HEK293T (cell line): ENCODE data around the gene WDR13.

ENCODE experiments used
- CTCF ChIA-PET: fragments of 350-600 bp; formaldehyde crosslinking; extraction: SDS; loops from one replicate; lab custom pipeline; 2021; ENCODE audit warnings: antibody characterized with exemption, inconsistent platforms; lab: Yijun Ruan, JAX
- POLR2A ChIA-PET: fragments of 350-600 bp; formaldehyde crosslinking; extraction: SDS; loops from one replicate; lab custom pipeline; 2020; ENCODE audit warnings: antibody characterized with exemption, inconsistent platforms; lab: Yijun Ruan, JAX
- DNase-seq: peaks from one replicate; pipeline ENCODE4 v3.0.0; 2012; ENCODE audit warnings: mixed read lengths; ENCODE audit errors: extremely low spot score
- ARNT ChIP-seq: fragments of 450-650 bp; IDR thresholded peaks from 2 replicates; pipeline ENCODE4 v1.6.1; 2017; ENCODE audit warnings: mild to moderate bottlenecking
- BHLHE40 ChIP-seq: fragments of 450-650 bp; IDR thresholded peaks from 2 replicates; pipeline ENCODE4 v1.6.1; 2016; ENCODE audit warnings: mild to moderate bottlenecking, moderate library complexity, borderline replicate concordance
- CTBP1 ChIP-seq: fragments of 450-650 bp; IDR thresholded peaks from 2 replicates; pipeline ENCODE4 v1.6.1; 2016; ENCODE audit warnings: borderline replicate concordance
- ELF4 ChIP-seq: fragments of 450-650 bp; IDR thresholded peaks from 2 replicates; pipeline ENCODE4 v1.6.1; 2017; ENCODE audit warnings: antibody characterized with exemption
- FOXA1 ChIP-seq: fragments of 450-650 bp; IDR thresholded peaks from 2 replicates; pipeline ENCODE4 v1.6.1; 2016; ENCODE audit warnings: mild to moderate bottlenecking
- FOXK2 ChIP-seq: fragments of 450-650 bp; IDR thresholded peaks from 2 replicates; pipeline ENCODE4 v1.6.1; 2016; ENCODE audit warnings: mild to moderate bottlenecking
- FOXM1 ChIP-seq: fragments of 450-650 bp; IDR thresholded peaks from 2 replicates; pipeline ENCODE4 v1.6.1; 2017; ENCODE audit warnings: mild to moderate bottlenecking, borderline replicate concordance
- HDGF ChIP-seq: fragments of 450-650 bp; IDR thresholded peaks from 2 replicates; pipeline ENCODE4 v1.6.1; 2017; ENCODE audit warnings: antibody characterized with exemption, borderline replicate concordance
- L3MBTL2 ChIP-seq: fragments of 450-650 bp; conservative IDR thresholded peaks from 2 replicates; pipeline ENCODE4 v1.6.1; 2016; ENCODE audit warnings: mild to moderate bottlenecking
- LEF1 ChIP-seq: fragments of 450-650 bp; IDR thresholded peaks from 2 replicates; pipeline ENCODE4 v1.6.1; 2017; ENCODE audit warnings: mild to moderate bottlenecking, borderline replicate concordance
- NFRKB ChIP-seq: fragments of 450-650 bp; IDR thresholded peaks from 2 replicates; pipeline ENCODE4 v1.6.1; 2016; ENCODE audit warnings: mild to moderate bottlenecking, moderate library complexity
- PKNOX1 ChIP-seq: fragments of 450-650 bp; IDR thresholded peaks from 2 replicates; pipeline ENCODE4 v1.6.1; 2016
- SP1 ChIP-seq: fragments of 450-650 bp; IDR thresholded peaks from 2 replicates; pipeline ENCODE4 v1.6.1; 2017
- SUZ12 ChIP-seq: fragments of 450-650 bp; IDR thresholded peaks from 2 replicates; pipeline ENCODE4 v1.6.1; 2016; ENCODE audit warnings: mild to moderate bottlenecking
- TARDBP ChIP-seq: fragments of 450-650 bp; IDR thresholded peaks from 2 replicates; pipeline ENCODE4 v1.6.1; 2016
- ZNF384 ChIP-seq: fragments of 450-650 bp; IDR thresholded peaks from 2 replicates; pipeline ENCODE4 v1.6.1; 2016

Gene WDR13

GRCh38 chrX:48576108-48576507 lies 21.2 kb upstream of the WDR13 start:
- ChIA-PET CTCF (no interaction called here), POLR2A (interaction anchor here (2.9 kb wide), 1 partner anchor 19 kb away, joined by 16 read pairs; no protein-coding TSS in a partner anchor)
- peak; percentile 1 for DNase-seq
- no peak for TF ChIP-seq TARDBP

GRCh38 chrX:48578661-48579128 lies 18.6 kb upstream of the WDR13 start:
- POLR2A ChIA-PET = interaction anchor here (0.9 to 1.6 kb wide), 4 partner anchors 9 to 158 kb away, joined by 3 to 4 read pairs (median 4); no protein-coding TSS in a partner anchor
- peak; percentile 5 for DNase-seq
- CTCF ChIA-PET = no interaction called here
- TF ChIP-seq FOXA1 (no peak), TARDBP (no peak), ARNT (no peak)

GRCh38 chrX:48579259-48579658 lies 18.0 kb upstream of the WDR13 start:
- no peak for TF ChIP-seq CTBP1
- TF ChIP-seq FOXA1 = no peak
- no peak for TF ChIP-seq BHLHE40
- TF ChIP-seq FOXM1 = no peak
- no peak for TF ChIP-seq TARDBP
- no peak for TF ChIP-seq ZNF384
- TF ChIP-seq NFRKB = no peak
- no peak for TF ChIP-seq HDGF
- no peak for TF ChIP-seq SUZ12
- no peak for TF ChIP-seq ARNT
- TF ChIP-seq FOXK2 = no peak
- TF ChIP-seq PKNOX1 = no peak
- TF ChIP-seq SP1 = no peak
- peak; percentile 3 for DNase-seq
- CTCF ChIA-PET = no interaction called here
- POLR2A ChIA-PET = interaction anchor here (0.9 to 1.6 kb wide), 4 partner anchors 9 to 158 kb away, joined by 3 to 4 read pairs (median 4); no protein-coding TSS in a partner anchor

- CTCF ChIA-PET = no interaction called here
- POLR2A ChIA-PET = no interaction called here
- TF ChIP-seq FOXK2 = no peak
- no peak for TF ChIP-seq FOXM1
- no peak for TF ChIP-seq LEF1
- TF ChIP-seq BHLHE40 = no peak
- TF ChIP-seq L3MBTL2 = no peak
- no peak for TF ChIP-seq SP1
- TF ChIP-seq SUZ12 = no peak
- no peak for TF ChIP-seq NFRKB
- TF ChIP-seq HDGF = no peak
- no peak for TF ChIP-seq PKNOX1
- no peak for TF ChIP-seq FOXA1
- TF ChIP-seq ELF4 = no peak
- no peak for TF ChIP-seq CTBP1
- TF ChIP-seq ZNF384 = no peak
- TF ChIP-seq ARNT = no peak
- no peak for TF ChIP-seq TARDBP
- DNase-seq = no peak
These were observed 16.6 kb upstream of the WDR13 start for GRCh38 chrX:48580662-48581061.

- ChIA-PET POLR2A (no interaction called here), CTCF (no interaction called here)
- TF ChIP-seq ZNF384 (no peak), HDGF (no peak), TARDBP (no peak), BHLHE40 (no peak), ELF4 (no peak), SUZ12 (no peak), FOXK2 (no peak), FOXA1 (no peak), NFRKB (no peak), CTBP1 (no peak), L3MBTL2 (no peak)
- DNase-seq = no peak
These were observed 12.6 kb upstream of the WDR13 start for GRCh38 chrX:48584698-48585097.

- ChIA-PET CTCF (no interaction called here), POLR2A (interaction anchor here (1.2 to 1.5 kb wide), 2 partner anchors 8 to 15 kb away, joined by 5 to 6 read pairs; partner anchors contain the start of gene RBM3)
- no peak for TF ChIP-seq NFRKB
- no peak for TF ChIP-seq SUZ12
- TF ChIP-seq HDGF = no peak
- no peak for TF ChIP-seq L3MBTL2
- no peak for TF ChIP-seq TARDBP
- TF ChIP-seq FOXM1 = no peak
- TF ChIP-seq ARNT = no peak
- TF ChIP-seq ELF4 = no peak
- no peak for TF ChIP-seq FOXA1
- no peak for TF ChIP-seq ZNF384
- TF ChIP-seq SP1 = no peak
- TF ChIP-seq BHLHE40 = no peak
- no peak for TF ChIP-seq FOXK2
- TF ChIP-seq LEF1 = no peak
- no peak for TF ChIP-seq CTBP1
- no peak for TF ChIP-seq PKNOX1
- DNase-seq = no peak
These were observed 7.7 kb upstream of the WDR13 start for GRCh38 chrX:48589482-48590162.
